ENCODE measurements around the gene SIX5. TPM values are rescaled to one million over a fixed set of nuclear protein-coding genes. Genes with fewer than 3 reads are reported as not detected.

The SIX5 gene
- total and polyA plus RNA-seq, 2 donors from 2014 or later: 15.2 to 19.4 TPM

- FAIRE-seq: peak; percentile 89
- Histone ChIP-seq H3K36me3 (ENCODE audit: control insufficient read depth in 2 of 3, insufficient read depth in 3 of 3, low read length in 3 of 3) (peaks cover 0 to 4% (median 2%) of the 10 kb centered on the region in 3 donors), H3K27ac (ENCODE audit: low read depth in 2 of 2, low read length in 2 of 2) (no peak overlapping the region), H3K9ac (ENCODE audit: low read length in 3 of 3) (no peak overlapping the region), H3K9me3 (ENCODE audit: control insufficient read depth in 2 of 3, insufficient read depth in 1 of 3, low read length in 3 of 3) (no peaks in the 10 kb centered on the region), H3K4me1 (ENCODE audit: control insufficient read depth in 2 of 3, insufficient read depth in 2 of 3, low read depth in 1 of 3, low read length in 3 of 3) (no peaks in the 10 kb centered on the region), H3K4me3 (ENCODE audit: low read length in 3 of 3) (no peak overlapping the region), H3K27me3 (ENCODE audit: control insufficient read depth, insufficient read depth, low read length) (no peaks in the 10 kb centered on the region)
- TF ChIP-seq, protein P1, sequence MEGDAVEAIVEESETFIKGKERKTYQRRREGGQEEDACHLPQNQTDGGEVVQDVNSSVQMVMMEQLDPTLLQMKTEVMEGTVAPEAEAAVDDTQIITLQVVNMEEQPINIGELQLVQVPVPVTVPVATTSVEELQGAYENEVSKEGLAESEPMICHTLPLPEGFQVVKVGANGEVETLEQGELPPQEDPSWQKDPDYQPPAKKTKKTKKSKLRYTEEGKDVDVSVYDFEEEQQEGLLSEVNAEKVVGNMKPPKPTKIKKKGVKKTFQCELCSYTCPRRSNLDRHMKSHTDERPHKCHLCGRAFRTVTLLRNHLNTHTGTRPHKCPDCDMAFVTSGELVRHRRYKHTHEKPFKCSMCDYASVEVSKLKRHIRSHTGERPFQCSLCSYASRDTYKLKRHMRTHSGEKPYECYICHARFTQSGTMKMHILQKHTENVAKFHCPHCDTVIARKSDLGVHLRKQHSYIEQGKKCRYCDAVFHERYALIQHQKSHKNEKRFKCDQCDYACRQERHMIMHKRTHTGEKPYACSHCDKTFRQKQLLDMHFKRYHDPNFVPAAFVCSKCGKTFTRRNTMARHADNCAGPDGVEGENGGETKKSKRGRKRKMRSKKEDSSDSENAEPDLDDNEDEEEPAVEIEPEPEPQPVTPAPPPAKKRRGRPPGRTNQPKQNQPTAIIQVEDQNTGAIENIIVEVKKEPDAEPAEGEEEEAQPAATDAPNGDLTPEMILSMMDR (IDR thresholded peaks at IDR 0.05; ENCODE audit: borderline replicate concordance, extremely low read depth, insufficient read depth): peak; percentile 89
- peak; percentile 97 to 98 (median 97) for DNase-seq
- intact Hi-C loops (cut with DNase I): no loop called here
Observed at GRCh38 chr19:45817010-45817724, 48.1 kb upstream of the SIX5 start.

GRCh38 chr19:45816236-45817009, 47.4 kb upstream of the SIX5 start:
- Histone ChIP-seq H3K4me3 (ENCODE audit: low read length in 3 of 3) (no peak overlapping the region), H3K9ac (ENCODE audit: low read length in 3 of 3) (no peak overlapping the region), H3K36me3 (ENCODE audit: control insufficient read depth in 2 of 3, insufficient read depth in 3 of 3, low read length in 3 of 3) (peaks cover 0 to 3% (median 2%) of the 10 kb centered on the region in 3 donors), H3K27me3 (ENCODE audit: control insufficient read depth, insufficient read depth, low read length) (no peaks in the 10 kb centered on the region), H3K4me1 (ENCODE audit: control insufficient read depth in 2 of 3, insufficient read depth in 2 of 3, low read depth in 1 of 3, low read length in 3 of 3) (no peaks in the 10 kb centered on the region), H3K9me3 (ENCODE audit: control insufficient read depth in 2 of 3, insufficient read depth in 1 of 3, low read length in 3 of 3) (no peaks in the 10 kb centered on the region), H3K27ac (ENCODE audit: low read depth in 2 of 2, low read length in 2 of 2) (no peak overlapping the region)
- intact Hi-C loops (cut with DNase I): no loop called here
- DNase-seq (peak in 2 of 5 donors; percentile 21 to 85), FAIRE-seq (no peak)
- TF ChIP-seq, protein P1 (IDR thresholded peaks at IDR 0.05; ENCODE audit: borderline replicate concordance, extremely low read depth, insufficient read depth): no peak

DNA sequence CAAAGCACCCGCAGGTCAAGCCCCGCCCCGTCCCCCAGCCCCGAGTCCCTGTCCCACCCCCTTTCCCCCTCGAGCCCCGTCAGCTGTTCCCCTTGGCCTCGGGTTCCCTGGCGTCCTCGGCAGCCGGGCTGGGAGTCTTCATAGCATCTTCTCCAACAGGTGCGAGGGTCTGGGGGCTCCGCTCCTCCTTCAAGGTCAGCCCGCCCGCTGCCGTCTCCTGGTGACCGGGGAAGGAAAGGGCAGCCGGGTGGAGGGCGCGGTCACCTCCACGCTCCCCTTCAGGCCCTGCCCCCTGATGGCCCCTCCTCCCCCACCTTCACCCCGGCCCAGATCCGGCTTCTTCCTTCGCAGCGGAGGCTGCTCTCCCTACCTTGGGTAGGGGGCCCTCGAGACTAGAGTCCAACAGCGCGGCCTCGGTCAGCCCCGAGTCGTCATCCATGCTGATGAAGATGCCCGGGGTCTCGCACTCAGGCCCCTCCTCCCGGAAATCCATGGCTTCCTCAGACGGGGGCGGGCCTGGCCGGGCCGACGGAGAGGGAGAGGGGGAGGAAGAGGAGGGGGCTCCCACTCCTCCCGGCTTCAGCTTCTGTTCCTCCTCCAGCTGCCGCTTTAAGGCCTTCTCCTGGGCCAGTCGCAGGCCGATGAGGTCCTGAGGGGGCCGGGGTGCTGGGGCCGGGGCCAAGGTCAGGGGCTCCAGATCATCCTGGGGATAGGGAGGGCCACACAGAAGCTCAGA, 46.6 kb upstream of the SIX5 start:
- H3K27ac ChIP-seq (ENCODE audit: low read depth in 2 of 2, low read length in 2 of 2): no peak overlapping the region
- FAIRE-seq (no peak), DNase-seq (peak in 4 of 5 donors; percentile 79 to 93 (median 88))
- no peak overlapping the region for H3K9ac ChIP-seq (ENCODE audit: low read length in 3 of 3)
- H3K9me3 ChIP-seq (ENCODE audit: control insufficient read depth in 2 of 3, insufficient read depth in 1 of 3, low read length in 3 of 3): no peaks in the 10 kb centered on the region
- intact Hi-C loops (cut with DNase I): no loop called here
- no peaks in the 10 kb centered on the region for H3K27me3 ChIP-seq (ENCODE audit: control insufficient read depth, insufficient read depth, low read length)
- H3K36me3 ChIP-seq (ENCODE audit: control insufficient read depth in 2 of 3, insufficient read depth in 3 of 3, low read length in 3 of 3): peaks cover 0 to 2% (median 2%) of the 10 kb centered on the region in 3 donors
- TF ChIP-seq, protein P1 (IDR thresholded peaks at IDR 0.05; ENCODE audit: borderline replicate concordance, extremely low read depth, insufficient read depth): no peak
- H3K4me3 ChIP-seq (ENCODE audit: low read length in 3 of 3): no peak overlapping the region
- no peaks in the 10 kb centered on the region for H3K4me1 ChIP-seq (ENCODE audit: control insufficient read depth in 2 of 3, insufficient read depth in 2 of 3, low read depth in 1 of 3, low read length in 3 of 3)
